H4 (cell line): ENCODE measurements around the gene MACROD2. TPM values are rescaled to one million over a fixed set of nuclear protein-coding genes. Genes with fewer than 3 reads are reported as not detected.

Experiments used
- DNase-seq: peaks from one replicate; pipeline ENCODE4 v3.0.0-alpha.2; 2015; ENCODE audit warnings: low spot score
- total RNA-seq: library from RNA; depleted of rRNA; stranded (reverse); fragments of >200 nt; shearing (Covaris generic); gene quantifications from 2 replicates; pipeline ENCODE4 v1.2.3, GENCODE V29; 2014

Gene MACROD2
- total RNA-seq, 1 experiment from 2014 or later, result 1.2 TPM

GRCh38 chr20:15895126-15895525 lies 1899.8 kb downstream of the MACROD2 start:
- peak; percentile 58 for DNase-seq

- no peak for DNase-seq
Observed at GRCh38 chr20:15895560-15896084, 1900.3 kb downstream of the MACROD2 start.

GRCh38 chr20:15899967-15900366 lies 1904.7 kb downstream of the MACROD2 start:
- no peak for DNase-seq

- peak; percentile 37 for DNase-seq
Observed at GRCh38 chr20:15900443-15900842, 1905.1 kb downstream of the MACROD2 start.

GRCh38 chr20:15902493-15902892 lies 1907.2 kb downstream of the MACROD2 start:
- DNase-seq, result peak; percentile 23

- no peak for DNase-seq
Observed at GRCh38 chr20:15905661-15906060, 1910.3 kb downstream of the MACROD2 start.

GRCh38 chr20:15909995-15910394 lies 1914.7 kb downstream of the MACROD2 start:
- no peak for DNase-seq

- no peak for DNase-seq
Observed at GRCh38 chr20:15911581-15911980, 1916.3 kb downstream of the MACROD2 start.

- DNase-seq, result peak; percentile 58
Observed at GRCh38 chr20:15913391-15914025, 1918.2 kb downstream of the MACROD2 start.

GRCh38 chr20:15916623-15917022 lies 1921.3 kb downstream of the MACROD2 start:
- peak; percentile 47 for DNase-seq

GRCh38 chr20:15917283-15917682 lies 1922.0 kb downstream of the MACROD2 start:
- no peak for DNase-seq

GRCh38 chr20:15918631-15919030 lies 1923.3 kb downstream of the MACROD2 start:
- no peak for DNase-seq

- no peak for DNase-seq
Observed at GRCh38 chr20:15919118-15919517, 1923.8 kb downstream of the MACROD2 start.

GRCh38 chr20:15921930-15922329 lies 1926.6 kb downstream of the MACROD2 start:
- no peak for DNase-seq

GRCh38 chr20:15922556-15922955 lies 1927.2 kb downstream of the MACROD2 start:
- no peak for DNase-seq

- DNase-seq, result no peak
Observed at GRCh38 chr20:15923030-15923776, 1927.9 kb downstream of the MACROD2 start.

- no peak for DNase-seq
Observed at GRCh38 chr20:15924556-15924955, 1929.2 kb downstream of the MACROD2 start.

GRCh38 chr20:15925376-15925775 lies 1930.1 kb downstream of the MACROD2 start:
- no peak for DNase-seq

GRCh38 chr20:15927893-15928650 lies 1932.8 kb downstream of the MACROD2 start:
- no peak for DNase-seq

GRCh38 chr20:15928946-15929345 lies 1933.6 kb downstream of the MACROD2 start:
- no peak for DNase-seq

GRCh38 chr20:15930311-15931305 lies 1935.3 kb downstream of the MACROD2 start:
- DNase-seq, result peak; percentile 64
